ENCODE measurements around the gene PHF21A. TPM values are rescaled to one million over a fixed set of nuclear protein-coding genes. Genes with fewer than 3 reads are reported as not detected.

The PHF21A gene
- polyA plus RNA-seq, 1 donor (not counting 4 experiments of a cell fraction or from before 2014, with no cell fraction given): 16.1 TPM

DNA sequence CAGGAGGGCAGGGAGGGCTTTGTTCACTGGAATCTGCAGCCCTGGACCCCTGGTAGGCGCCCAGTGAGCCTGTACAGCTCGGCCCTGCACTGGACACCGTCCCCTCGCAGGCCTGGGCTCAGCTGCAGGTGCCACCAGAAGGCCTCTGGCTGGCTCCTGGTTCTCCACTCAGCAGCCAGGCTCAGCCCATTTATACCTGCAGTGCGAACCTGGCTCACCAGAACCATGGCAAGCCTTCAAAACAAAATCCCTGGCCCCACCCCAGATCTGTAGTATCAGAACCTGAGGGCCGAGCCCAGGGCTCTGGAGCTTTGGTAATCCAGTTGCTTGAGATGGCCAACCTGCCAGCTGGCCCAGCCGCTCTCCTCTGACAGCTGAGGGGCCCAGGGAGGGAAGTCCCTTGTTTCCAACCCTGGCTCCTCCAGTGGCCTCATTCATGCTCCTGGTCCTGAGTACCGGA lies 213.3 kb downstream of the PHF21A start:
- DNase-seq (ENCODE audit: low read depth, low spot score) (no peak), FAIRE-seq (no peak)
- peaks cover 5 to 9% of the 10 kb centered on the region in 2 experiments for H3K36me3 ChIP-seq (ENCODE audit: control insufficient read depth in 2 of 2, extremely low read depth in 1 of 2, insufficient read depth in 2 of 2, low read length in 2 of 2)
- no peak overlapping the region for H3K27ac ChIP-seq (ENCODE audit: control insufficient read depth, insufficient read depth, low read length)
- TF ChIP-seq EZH2 (IDR thresholded peaks at IDR 0.05; ENCODE audit: low read length): no peak
- TF ChIP-seq, protein P1, sequence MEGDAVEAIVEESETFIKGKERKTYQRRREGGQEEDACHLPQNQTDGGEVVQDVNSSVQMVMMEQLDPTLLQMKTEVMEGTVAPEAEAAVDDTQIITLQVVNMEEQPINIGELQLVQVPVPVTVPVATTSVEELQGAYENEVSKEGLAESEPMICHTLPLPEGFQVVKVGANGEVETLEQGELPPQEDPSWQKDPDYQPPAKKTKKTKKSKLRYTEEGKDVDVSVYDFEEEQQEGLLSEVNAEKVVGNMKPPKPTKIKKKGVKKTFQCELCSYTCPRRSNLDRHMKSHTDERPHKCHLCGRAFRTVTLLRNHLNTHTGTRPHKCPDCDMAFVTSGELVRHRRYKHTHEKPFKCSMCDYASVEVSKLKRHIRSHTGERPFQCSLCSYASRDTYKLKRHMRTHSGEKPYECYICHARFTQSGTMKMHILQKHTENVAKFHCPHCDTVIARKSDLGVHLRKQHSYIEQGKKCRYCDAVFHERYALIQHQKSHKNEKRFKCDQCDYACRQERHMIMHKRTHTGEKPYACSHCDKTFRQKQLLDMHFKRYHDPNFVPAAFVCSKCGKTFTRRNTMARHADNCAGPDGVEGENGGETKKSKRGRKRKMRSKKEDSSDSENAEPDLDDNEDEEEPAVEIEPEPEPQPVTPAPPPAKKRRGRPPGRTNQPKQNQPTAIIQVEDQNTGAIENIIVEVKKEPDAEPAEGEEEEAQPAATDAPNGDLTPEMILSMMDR (optimal IDR thresholded peaks at IDR 0.05 in 1 of 3, IDR thresholded peaks at IDR 0.05 in 1 of 3, conservative IDR thresholded peaks at IDR 0.05 in 1 of 3; ENCODE audit: extremely low read depth in 1 of 3, insufficient read depth in 2 of 3, low read length in 3 of 3): no peak
- no peak overlapping the region for H3K4me3 ChIP-seq (ENCODE audit: control insufficient read depth in 2 of 3, extremely low read depth in 1 of 3, insufficient read depth in 2 of 3, low read depth in 1 of 3, low read length in 3 of 3)
- no peaks in the 10 kb centered on the region for H3K9me1 ChIP-seq (ENCODE audit: control insufficient read depth, extremely low read depth, insufficient read depth, low read length)
- no peaks in the 10 kb centered on the region for H3K9me3 ChIP-seq (ENCODE audit: control insufficient read depth, low read depth, low read length)
- no peak overlapping the region for H2AFZ ChIP-seq (ENCODE audit: control insufficient read depth, low read length)
- no peak overlapping the region for H3K9ac ChIP-seq (ENCODE audit: control insufficient read depth, extremely low read depth, insufficient read depth, low read length)
- no peaks in the 10 kb centered on the region for H3K4me1 ChIP-seq (ENCODE audit: control insufficient read depth, extremely low read depth, insufficient read depth, low read length)
- no peaks in the 10 kb centered on the region for H4K20me1 ChIP-seq (ENCODE audit: control insufficient read depth, extremely low read depth, insufficient read depth, low read length)
- H3K27me3 ChIP-seq (ENCODE audit: control insufficient read depth, extremely low read depth, insufficient read depth, low read length): no peaks in the 10 kb centered on the region
- dilution Hi-C loops (cut with MboI; ENCODE audit: extremely low pct_ligation_motif_present, low sequenced_read_pairs): no loop called here
- no peaks in the 10 kb centered on the region for H3K79me2 ChIP-seq (ENCODE audit: control insufficient read depth, insufficient read depth, low read length)
- H3K4me2 ChIP-seq (ENCODE audit: control insufficient read depth, extremely low read depth, insufficient read depth, low read depth, low read length): no peak overlapping the region

GRCh38 chr11:45906965-45907611 lies 214.2 kb downstream of the PHF21A start, which contains the start of gene FREY1:
Gene FREY1, minus strand, starts transcription at chr11:45907271. Its CDS starts 26 bp downstream, at chr11:45907245.
- H3K27ac ChIP-seq (ENCODE audit: control insufficient read depth, insufficient read depth, low read length): no peak within 1 kb of the TSS
- H3K9me1 ChIP-seq (ENCODE audit: control insufficient read depth, extremely low read depth, insufficient read depth, low read length): no peaks in the 10 kb centered on the region
- H3K79me2 ChIP-seq (ENCODE audit: control insufficient read depth, insufficient read depth, low read length): no peaks in the 10 kb centered on the region
- no peak for FAIRE-seq
- no peak within 1 kb of the TSS for H3K4me3 ChIP-seq (ENCODE audit: control insufficient read depth in 2 of 3, extremely low read depth in 1 of 3, insufficient read depth in 2 of 3, low read depth in 1 of 3, low read length in 3 of 3)
- H3K27me3 ChIP-seq (ENCODE audit: control insufficient read depth, extremely low read depth, insufficient read depth, low read length): no peaks in the 10 kb centered on the region
- peaks cover 5 to 8% of the 10 kb centered on the region in 2 experiments for H3K36me3 ChIP-seq (ENCODE audit: control insufficient read depth in 2 of 2, extremely low read depth in 1 of 2, insufficient read depth in 2 of 2, low read length in 2 of 2)
- no peak within 1 kb of the TSS for H2AFZ ChIP-seq (ENCODE audit: control insufficient read depth, low read length)
- H3K9ac ChIP-seq (ENCODE audit: control insufficient read depth, extremely low read depth, insufficient read depth, low read length): no peak within 1 kb of the TSS
- TF ChIP-seq, protein P1 (optimal IDR thresholded peaks at IDR 0.05 in 1 of 3, IDR thresholded peaks at IDR 0.05 in 1 of 3, conservative IDR thresholded peaks at IDR 0.05 in 1 of 3; ENCODE audit: extremely low read depth in 1 of 3, insufficient read depth in 2 of 3, low read length in 3 of 3): no peak
- TF ChIP-seq EZH2 (IDR thresholded peaks at IDR 0.05; ENCODE audit: low read length): no peak
- no peak for DNase-seq (ENCODE audit: low read depth, low spot score)
- H3K4me2 ChIP-seq (ENCODE audit: control insufficient read depth, extremely low read depth, insufficient read depth, low read depth, low read length): no peak within 1 kb of the TSS
- no peaks in the 10 kb centered on the region for H4K20me1 ChIP-seq (ENCODE audit: control insufficient read depth, extremely low read depth, insufficient read depth, low read length)
- no peaks in the 10 kb centered on the region for H3K9me3 ChIP-seq (ENCODE audit: control insufficient read depth, low read depth, low read length)
- dilution Hi-C loops (cut with MboI; ENCODE audit: extremely low pct_ligation_motif_present, low sequenced_read_pairs): no loop called here
- H3K4me1 ChIP-seq (ENCODE audit: control insufficient read depth, extremely low read depth, insufficient read depth, low read length): no peaks in the 10 kb centered on the region

Measured in keratinocyte (primary cell).